Activated gamma-delta T cell (primary cell): ENCODE measurements around the gene PI3.

Source experiments
- DNase-seq: peaks from one replicate; lab custom pipeline; 2025; lab: John Stamatoyannopoulos, UW

The PI3 gene

DNA sequence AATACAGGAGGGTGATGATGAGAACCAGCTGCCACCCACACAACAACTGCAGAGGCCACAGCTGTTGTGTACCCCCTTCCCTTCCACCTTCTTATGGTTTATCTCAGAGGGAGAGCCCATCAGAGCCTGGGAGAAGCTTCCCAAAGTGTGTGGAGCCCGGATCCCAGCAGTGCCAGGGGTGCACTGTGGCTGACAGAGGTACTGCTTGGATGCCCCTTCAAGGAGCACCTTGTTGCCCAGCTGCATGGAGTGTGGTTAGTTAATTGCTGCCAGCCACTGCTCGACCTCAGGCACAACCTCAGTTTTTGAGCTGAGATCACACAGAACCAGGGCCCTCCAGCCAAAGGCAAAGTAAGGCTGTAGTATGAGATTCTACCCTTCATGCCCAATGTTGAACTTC lies 13.0 kb downstream of the PI3 start:
- no peak for DNase-seq

- DNase-seq, result no peak
Measured at GRCh38 chr20:45189067-45189609, 14.4 kb downstream of the PI3 start.

DNA sequence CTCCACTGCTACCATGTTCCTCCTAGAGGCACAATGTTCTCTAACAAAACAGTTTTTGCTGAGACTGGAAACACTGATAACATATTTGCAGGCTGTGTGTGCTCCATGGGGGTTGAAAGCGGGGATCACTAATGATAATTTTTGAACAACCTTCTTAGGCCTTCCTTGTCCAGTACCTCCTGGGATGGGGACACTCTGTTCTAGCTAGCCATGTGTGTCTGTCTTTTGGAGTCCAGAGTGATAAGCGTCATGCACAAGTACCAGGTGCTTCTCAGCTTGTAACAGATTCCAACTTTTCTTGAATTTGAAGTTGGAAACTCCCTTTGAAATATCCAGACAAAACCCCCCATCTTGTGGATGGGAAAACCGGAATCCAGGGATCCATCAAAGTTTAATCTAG lies 15.2 kb downstream of the PI3 start:
- DNase-seq, result no peak

GRCh38 chr20:45191926-45192325 lies 17.2 kb downstream of the PI3 start:
- no peak for DNase-seq

DNA sequence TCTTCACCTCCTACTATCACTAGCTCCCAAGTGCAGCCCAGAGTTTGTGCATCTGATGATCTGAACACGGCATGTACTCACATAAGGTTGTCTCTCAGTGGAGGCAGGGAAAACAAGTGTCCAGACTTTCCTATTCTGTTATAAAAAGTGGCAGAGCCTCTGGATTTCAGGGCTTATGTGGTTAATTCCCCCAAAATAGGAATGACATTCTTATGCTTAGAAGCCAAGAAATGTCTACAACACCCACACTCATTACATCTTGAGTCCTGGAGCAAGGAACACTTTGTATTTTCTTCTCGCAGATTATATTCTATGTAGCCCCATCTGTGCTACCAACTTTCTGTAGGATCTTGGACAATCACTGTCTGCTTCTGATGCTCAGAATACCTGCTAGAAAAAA lies 18.6 kb downstream of the PI3 start:
- no peak for DNase-seq

- DNase-seq, result no peak
Measured at GRCh38 chr20:45206725-45207124, 32.0 kb downstream of the PI3 start, which contains the start of gene SEMG1. TSS of gene SEMG1 (plus strand) at chr20:45207033. CDS start at chr20:45207054, 21 bp downstream.

GRCh38 chr20:45209924-45210323 lies 35.2 kb downstream of the PI3 start:
- no peak for DNase-seq

GRCh38 chr20:45211569-45212474 lies 37.1 kb downstream of the PI3 start:
- no peak for DNase-seq

DNA sequence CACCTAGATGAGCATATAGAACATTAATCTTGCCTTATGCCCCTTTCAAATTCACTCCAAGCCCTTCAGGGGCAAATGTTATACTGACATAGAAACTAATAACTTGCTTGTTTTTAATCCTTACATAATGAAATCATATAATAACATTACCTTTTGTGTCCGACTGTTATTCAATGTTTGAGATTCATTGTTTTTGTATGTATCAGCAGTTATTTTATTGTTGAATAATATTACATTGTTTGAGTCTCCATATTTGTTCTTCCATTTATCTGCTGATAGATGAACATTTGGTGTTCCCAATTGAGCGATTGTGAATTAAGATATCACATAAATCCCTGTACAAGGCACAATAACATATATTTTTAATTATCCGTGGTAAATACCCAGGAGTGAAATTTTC lies 38.1 kb downstream of the PI3 start:
- no peak for DNase-seq

DNA sequence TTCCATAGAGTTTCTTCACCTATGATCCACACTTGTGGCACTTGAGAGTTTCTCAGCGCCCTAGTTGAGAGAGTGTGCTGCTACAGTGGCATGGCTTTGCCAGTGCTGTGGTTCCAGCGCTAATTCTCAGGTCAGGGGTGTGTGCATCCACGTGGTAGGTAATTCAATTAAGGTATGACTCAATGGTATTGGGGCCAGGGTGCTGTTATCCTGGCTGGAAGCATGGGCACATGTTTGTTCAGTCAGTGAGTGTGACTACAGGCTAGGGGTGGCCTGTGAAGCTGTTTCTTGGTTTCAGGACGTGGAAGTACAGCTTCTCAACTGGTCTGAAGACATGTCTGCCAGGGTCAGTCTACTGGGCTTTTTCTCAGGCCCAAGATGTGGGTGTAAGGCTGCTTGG lies 43.4 kb downstream of the PI3 start:
- no peak for DNase-seq

- DNase-seq, result no peak
Measured at GRCh38 chr20:45218636-45219035, 43.9 kb downstream of the PI3 start.

- DNase-seq, result no peak
Measured at GRCh38 chr20:45221076-45221475, 46.4 kb downstream of the PI3 start, which contains the start of gene SEMG2. TSS of gene SEMG2 (plus strand) at chr20:45221373. CDS start at chr20:45221390, 17 bp downstream.

DNA sequence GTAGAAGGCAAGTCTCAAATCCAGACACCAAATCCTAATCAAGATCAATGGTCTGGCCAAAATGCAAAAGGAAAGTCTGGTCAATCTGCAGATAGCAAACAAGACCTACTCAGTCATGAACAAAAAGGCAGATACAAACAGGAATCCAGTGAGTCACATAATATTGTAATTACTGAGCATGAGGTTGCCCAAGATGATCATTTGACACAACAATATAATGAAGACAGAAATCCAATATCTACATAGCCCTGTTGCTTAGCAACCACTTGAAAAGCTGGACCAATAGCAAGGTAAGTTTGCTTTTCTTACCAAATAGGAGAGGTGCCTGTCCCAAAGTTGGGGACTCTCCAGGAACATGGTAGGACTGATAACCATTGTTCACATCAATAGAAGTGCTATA lies 48.4 kb downstream of the PI3 start:
- no peak for DNase-seq
